GM21526 (cell line): ENCODE data around the gene GJA1.

Experiments
- ATAC-seq: cut with Tn5 transposase; IDR thresholded peaks from one replicate; pipeline ENCODE4 v1.9.1; 2021; ENCODE audit warnings: moderate library complexity; ENCODE audit not compliant: unreplicated experiment, low FRiP score

The GJA1 gene

GRCh38 chr6:121482004-121482693, 46.7 kb downstream of the GJA1 start:
- no peak for ATAC-seq

GRCh38 chr6:121482751-121483150, 47.3 kb downstream of the GJA1 start:
- ATAC-seq: no peak

- no peak for ATAC-seq
Measured at GRCh38 chr6:121485359-121485811, 49.9 kb downstream of the GJA1 start.

GRCh38 chr6:121491576-121491975, 56.1 kb downstream of the GJA1 start:
- ATAC-seq: no peak

GRCh38 chr6:121492536-121492935, 57.1 kb downstream of the GJA1 start:
- no peak for ATAC-seq

GRCh38 chr6:121497970-121498375, 62.5 kb downstream of the GJA1 start:
- no peak for ATAC-seq

- no peak for ATAC-seq
Measured at GRCh38 chr6:121498481-121499276, 63.2 kb downstream of the GJA1 start.
